ENCODE data around the gene UBE2J2.
A peak's percentile ranks its signal among the peaks of the same experiment; 100 is the strongest.

Gene UBE2J2

DNA sequence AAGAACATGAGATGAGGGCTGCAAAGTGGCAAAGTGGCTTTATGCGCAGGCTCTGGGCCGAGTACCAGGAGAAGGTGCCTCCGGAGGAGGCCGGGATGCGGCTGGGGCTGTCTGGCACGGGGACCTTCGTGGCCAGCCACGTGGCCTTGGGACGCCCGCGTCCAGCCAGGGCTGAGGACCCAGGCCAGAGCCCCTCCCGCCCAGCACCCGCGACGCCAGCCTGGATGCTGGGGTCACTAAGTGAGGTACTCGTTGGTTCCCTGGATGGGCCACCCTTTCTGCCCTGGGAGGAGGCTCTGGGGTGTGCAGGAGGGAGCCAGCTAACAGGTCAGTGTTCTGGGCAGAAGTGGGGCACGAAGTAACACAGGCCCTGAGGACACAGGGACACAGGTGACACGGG, 19.2 kb upstream of the UBE2J2 start:
- ATAC-seq: no peak
- TF ChIP-seq CSDC2 (CRISPR knock-in tag; IDR thresholded peaks at IDR 0.05) (no peak), ARNTL (CRISPR knock-in tag; IDR thresholded peaks at IDR 0.05; ENCODE audit: borderline replicate concordance, low read depth) (no peak), ESRRG (CRISPR knock-in tag; IDR thresholded peaks at IDR 0.05) (no peak), ZNF565 (CRISPR knock-in tag; conservative IDR thresholded peaks at IDR 0.05; ENCODE audit: low read depth) (no peak), BACH2 (CRISPR knock-in tag; IDR thresholded peaks at IDR 0.05; ENCODE audit: borderline replicate concordance) (no peak), TCF4 (CRISPR knock-in tag; IDR thresholded peaks at IDR 0.05; ENCODE audit: borderline replicate concordance) (no peak), PPARA (CRISPR knock-in tag; IDR thresholded peaks at IDR 0.05; ENCODE audit: borderline replicate concordance) (no peak)
- TF ChIP-seq, protein P1, sequence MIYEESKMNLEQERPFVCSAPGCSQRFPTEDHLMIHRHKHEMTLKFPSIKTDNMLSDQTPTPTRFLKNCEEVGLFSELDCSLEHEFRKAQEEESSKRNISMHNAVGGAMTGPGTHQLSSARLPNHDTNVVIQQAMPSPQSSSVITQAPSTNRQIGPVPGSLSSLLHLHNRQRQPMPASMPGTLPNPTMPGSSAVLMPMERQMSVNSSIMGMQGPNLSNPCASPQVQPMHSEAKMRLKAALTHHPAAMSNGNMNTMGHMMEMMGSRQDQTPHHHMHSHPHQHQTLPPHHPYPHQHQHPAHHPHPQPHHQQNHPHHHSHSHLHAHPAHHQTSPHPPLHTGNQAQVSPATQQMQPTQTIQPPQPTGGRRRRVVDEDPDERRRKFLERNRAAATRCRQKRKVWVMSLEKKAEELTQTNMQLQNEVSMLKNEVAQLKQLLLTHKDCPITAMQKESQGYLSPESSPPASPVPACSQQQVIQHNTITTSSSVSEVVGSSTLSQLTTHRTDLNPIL (CRISPR knock-in tag; IDR thresholded peaks at IDR 0.05; ENCODE audit: low read depth): no peak
- TF ChIP-seq, protein P2, sequence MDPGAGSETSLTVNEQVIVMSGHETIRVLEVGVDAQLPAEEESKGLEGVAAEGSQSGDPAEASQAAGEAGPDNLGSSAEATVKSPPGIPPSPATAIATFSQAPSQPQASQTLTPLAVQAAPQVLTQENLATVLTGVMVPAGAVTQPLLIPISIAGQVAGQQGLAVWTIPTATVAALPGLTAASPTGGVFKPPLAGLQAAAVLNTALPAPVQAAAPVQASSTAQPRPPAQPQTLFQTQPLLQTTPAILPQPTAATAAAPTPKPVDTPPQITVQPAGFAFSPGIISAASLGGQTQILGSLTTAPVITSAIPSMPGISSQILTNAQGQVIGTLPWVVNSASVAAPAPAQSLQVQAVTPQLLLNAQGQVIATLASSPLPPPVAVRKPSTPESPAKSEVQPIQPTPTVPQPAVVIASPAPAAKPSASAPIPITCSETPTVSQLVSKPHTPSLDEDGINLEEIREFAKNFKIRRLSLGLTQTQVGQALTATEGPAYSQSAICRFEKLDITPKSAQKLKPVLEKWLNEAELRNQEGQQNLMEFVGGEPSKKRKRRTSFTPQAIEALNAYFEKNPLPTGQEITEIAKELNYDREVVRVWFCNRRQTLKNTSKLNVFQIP (CRISPR knock-in tag; IDR thresholded peaks at IDR 0.05; ENCODE audit: borderline replicate concordance, low read depth): no peak
- TF ChIP-seq, protein P3, sequence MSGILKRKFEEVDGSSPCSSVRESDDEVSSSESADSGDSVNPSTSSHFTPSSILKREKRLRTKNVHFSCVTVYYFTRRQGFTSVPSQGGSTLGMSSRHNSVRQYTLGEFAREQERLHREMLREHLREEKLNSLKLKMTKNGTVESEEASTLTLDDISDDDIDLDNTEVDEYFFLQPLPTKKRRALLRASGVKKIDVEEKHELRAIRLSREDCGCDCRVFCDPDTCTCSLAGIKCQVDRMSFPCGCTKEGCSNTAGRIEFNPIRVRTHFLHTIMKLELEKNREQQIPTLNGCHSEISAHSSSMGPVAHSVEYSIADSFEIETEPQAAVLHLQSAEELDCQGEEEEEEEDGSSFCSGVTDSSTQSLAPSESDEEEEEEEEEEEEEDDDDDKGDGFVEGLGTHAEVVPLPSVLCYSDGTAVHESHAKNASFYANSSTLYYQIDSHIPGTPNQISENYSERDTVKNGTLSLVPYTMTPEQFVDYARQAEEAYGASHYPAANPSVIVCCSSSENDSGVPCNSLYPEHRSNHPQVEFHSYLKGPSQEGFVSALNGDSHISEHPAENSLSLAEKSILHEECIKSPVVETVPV (CRISPR knock-in tag; IDR thresholded peaks at IDR 0.05): no peak
- TF ChIP-seq, protein P4, sequence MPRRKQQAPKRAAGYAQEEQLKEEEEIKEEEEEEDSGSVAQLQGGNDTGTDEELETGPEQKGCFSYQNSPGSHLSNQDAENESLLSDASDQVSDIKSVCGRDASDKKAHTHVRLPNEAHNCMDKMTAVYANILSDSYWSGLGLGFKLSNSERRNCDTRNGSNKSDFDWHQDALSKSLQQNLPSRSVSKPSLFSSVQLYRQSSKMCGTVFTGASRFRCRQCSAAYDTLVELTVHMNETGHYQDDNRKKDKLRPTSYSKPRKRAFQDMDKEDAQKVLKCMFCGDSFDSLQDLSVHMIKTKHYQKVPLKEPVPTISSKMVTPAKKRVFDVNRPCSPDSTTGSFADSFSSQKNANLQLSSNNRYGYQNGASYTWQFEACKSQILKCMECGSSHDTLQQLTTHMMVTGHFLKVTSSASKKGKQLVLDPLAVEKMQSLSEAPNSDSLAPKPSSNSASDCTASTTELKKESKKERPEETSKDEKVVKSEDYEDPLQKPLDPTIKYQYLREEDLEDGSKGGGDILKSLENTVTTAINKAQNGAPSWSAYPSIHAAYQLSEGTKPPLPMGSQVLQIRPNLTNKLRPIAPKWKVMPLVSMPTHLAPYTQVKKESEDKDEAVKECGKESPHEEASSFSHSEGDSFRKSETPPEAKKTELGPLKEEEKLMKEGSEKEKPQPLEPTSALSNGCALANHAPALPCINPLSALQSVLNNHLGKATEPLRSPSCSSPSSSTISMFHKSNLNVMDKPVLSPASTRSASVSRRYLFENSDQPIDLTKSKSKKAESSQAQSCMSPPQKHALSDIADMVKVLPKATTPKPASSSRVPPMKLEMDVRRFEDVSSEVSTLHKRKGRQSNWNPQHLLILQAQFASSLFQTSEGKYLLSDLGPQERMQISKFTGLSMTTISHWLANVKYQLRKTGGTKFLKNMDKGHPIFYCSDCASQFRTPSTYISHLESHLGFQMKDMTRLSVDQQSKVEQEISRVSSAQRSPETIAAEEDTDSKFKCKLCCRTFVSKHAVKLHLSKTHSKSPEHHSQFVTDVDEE (CRISPR knock-in tag; IDR thresholded peaks at IDR 0.05): no peak
- TF ChIP-seq, protein P5, sequence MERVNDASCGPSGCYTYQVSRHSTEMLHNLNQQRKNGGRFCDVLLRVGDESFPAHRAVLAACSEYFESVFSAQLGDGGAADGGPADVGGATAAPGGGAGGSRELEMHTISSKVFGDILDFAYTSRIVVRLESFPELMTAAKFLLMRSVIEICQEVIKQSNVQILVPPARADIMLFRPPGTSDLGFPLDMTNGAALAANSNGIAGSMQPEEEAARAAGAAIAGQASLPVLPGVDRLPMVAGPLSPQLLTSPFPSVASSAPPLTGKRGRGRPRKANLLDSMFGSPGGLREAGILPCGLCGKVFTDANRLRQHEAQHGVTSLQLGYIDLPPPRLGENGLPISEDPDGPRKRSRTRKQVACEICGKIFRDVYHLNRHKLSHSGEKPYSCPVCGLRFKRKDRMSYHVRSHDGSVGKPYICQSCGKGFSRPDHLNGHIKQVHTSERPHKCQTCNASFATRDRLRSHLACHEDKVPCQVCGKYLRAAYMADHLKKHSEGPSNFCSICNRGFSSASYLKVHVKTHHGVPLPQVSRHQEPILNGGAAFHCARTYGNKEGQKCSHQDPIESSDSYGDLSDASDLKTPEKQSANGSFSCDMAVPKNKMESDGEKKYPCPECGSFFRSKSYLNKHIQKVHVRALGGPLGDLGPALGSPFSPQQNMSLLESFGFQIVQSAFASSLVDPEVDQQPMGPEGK (CRISPR knock-in tag; IDR thresholded peaks at IDR 0.05; ENCODE audit: borderline replicate concordance): no peak

DNA sequence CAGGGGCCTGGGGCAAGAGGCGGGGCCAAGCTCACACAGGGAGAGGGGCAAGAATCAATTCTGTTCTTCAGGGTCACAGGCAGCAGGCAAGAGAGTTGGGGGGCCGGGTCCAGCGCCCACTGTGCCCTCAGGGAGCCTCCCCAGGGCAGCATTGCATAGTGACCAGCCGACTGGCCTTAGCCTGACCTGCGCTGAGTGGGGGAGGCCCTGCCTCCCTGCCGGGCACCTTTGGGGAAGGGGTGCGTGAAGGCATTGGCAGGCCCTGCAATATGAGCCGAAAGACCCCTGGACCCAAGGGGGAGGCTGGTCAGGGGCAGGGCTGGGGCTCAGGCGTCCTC, 18.8 kb upstream of the UBE2J2 start:
- TF ChIP-seq, protein P1 (CRISPR knock-in tag; IDR thresholded peaks at IDR 0.05; ENCODE audit: low read depth): no peak
- TF ChIP-seq GLIS3 (CRISPR knock-in tag; IDR thresholded peaks at IDR 0.05) (no peak), ESRRG (CRISPR knock-in tag; IDR thresholded peaks at IDR 0.05) (no peak)
- TF ChIP-seq, protein P5 (CRISPR knock-in tag; IDR thresholded peaks at IDR 0.05; ENCODE audit: borderline replicate concordance): no peak
- no peak; the same call in 2 of the 3 replicates for ATAC-seq

DNA sequence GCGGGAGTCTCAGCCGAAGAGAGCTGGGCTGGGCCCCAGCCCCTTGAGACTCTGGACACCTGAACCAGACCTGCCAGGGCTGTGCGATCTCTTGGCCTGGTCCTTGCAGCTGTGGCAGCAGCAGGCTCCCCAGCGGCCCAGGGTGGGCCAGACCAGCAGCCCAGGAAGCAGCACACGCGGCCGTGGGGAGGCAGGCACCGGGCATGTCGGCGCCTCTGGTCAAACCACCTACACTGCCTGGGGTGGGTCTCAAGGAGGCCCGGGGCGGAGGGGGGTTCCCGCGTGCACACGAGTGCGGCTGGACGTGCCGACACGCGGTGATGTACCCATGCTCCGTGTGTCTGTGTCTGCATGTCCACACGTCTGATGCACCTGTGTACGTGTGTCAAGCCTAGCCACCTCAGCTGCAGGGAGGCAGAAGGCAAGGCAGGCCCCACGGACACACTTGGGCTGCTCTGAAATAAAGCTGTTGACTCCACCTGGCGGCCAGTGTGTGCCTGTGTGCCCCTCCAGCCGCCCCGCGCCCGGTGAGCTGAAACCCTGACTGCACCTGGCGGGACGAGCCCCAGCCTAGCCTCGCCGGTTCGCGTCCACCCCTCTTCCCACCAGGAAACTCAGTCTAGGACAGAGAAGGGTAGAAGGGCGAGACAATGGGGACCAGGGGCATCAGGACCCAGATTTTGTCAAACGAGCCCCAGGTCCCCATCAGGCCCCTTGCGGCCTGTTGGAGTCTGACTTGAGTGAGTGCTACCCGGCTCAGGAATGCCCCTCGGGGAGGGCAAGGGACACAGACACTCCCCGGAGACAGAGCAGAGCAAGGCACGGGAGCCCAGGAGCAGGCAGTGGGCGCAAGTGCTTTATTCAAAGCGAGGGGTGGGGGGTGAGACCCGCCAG, 18.1 kb upstream of the UBE2J2 start:
- peak; percentile 87 for ATAC-seq
- TF ChIP-seq ZNF565 (CRISPR knock-in tag; conservative IDR thresholded peaks at IDR 0.05; ENCODE audit: low read depth) (no peak), OSR1 (CRISPR knock-in tag; IDR thresholded peaks at IDR 0.05) (no peak), RARB (CRISPR knock-in tag; IDR thresholded peaks at IDR 0.05) (no peak), BACH2 (CRISPR knock-in tag; IDR thresholded peaks at IDR 0.05; ENCODE audit: borderline replicate concordance) (no peak), TCF4 (CRISPR knock-in tag; IDR thresholded peaks at IDR 0.05; ENCODE audit: borderline replicate concordance) (no peak), PPARA (CRISPR knock-in tag; IDR thresholded peaks at IDR 0.05; ENCODE audit: borderline replicate concordance) (no peak), ZNF8 (CRISPR knock-in tag; IDR thresholded peaks at IDR 0.05) (no peak)
- TF ChIP-seq, protein P5 (CRISPR knock-in tag; IDR thresholded peaks at IDR 0.05; ENCODE audit: borderline replicate concordance): no peak
- TF ChIP-seq, protein P3 (CRISPR knock-in tag; IDR thresholded peaks at IDR 0.05): no peak

Data from SK-N-SH treated with all-trans-retinoic acid at 6 μM for 48 hours (cell line).